PC-9 (cell line): ENCODE data around the gene CC2D1A. TPM values are rescaled to one million over a fixed set of nuclear protein-coding genes. Genes with fewer than 3 reads are reported as not detected.

Source experiments
- BruUV-seq: library from RNA; stranded (reverse); fragments of 400-500 nt; replicated peaks from 2 replicates; lab custom pipeline; 2021; lab: Mats Ljungman, UMichigan
- CTCF ChIA-PET: fragments of 300-600 bp; sonication (Branson Sonifier 250); formaldehyde crosslinking; loops from one replicate; lab custom pipeline; 2022; ENCODE audit warnings: antibody characterized with exemption; lab: Charles Lee
- POLR2A ChIA-PET: fragments of 300-600 bp; sonication (Branson Sonifier 250); formaldehyde crosslinking; loops from one replicate; lab custom pipeline; 2022; ENCODE audit warnings: antibody characterized with exemption; ENCODE audit not compliant: unreplicated experiment; lab: Charles Lee
- DNase-seq, 2 experiments: peaks; one replicate each; pipeline versions ENCODE4 v3.0.0 to v3.0.0-alpha.2; 2015 to 2022; ENCODE audit warnings: mixed read lengths in 1 of 2
- H2AFZ ChIP-seq: fragments of 200-600 bp; sonication (generic); 2 replicates; pipeline ENCODE4 v1.8.1; 2017; ENCODE audit warnings: antibody characterized with exemption
- H3F3A ChIP-seq: fragments of 200-600 bp; sonication (generic); 2 replicates; pipeline ENCODE4 v1.8.1; 2017; ENCODE audit warnings: antibody characterized with exemption, mild to moderate bottlenecking, low read depth; ENCODE audit not compliant: insufficient read depth
- H3K27ac ChIP-seq: fragments of 200-600 bp; sonication (generic); 2 replicates; pipeline ENCODE4 v1.6.1; 2016; ENCODE audit warnings: mixed run types
- H3K27me3 ChIP-seq: fragments of 200-600 bp; sonication (generic); 2 replicates; pipeline ENCODE4 v1.6.1; 2016; ENCODE audit warnings: low read depth, mixed run types; ENCODE audit not compliant: insufficient read depth
- H3K36me3 ChIP-seq: fragments of 200-600 bp; sonication (generic); 2 replicates; pipeline ENCODE4 v1.6.1; 2016; ENCODE audit warnings: low read depth, mixed run types
- H3K4me1 ChIP-seq: fragments of 200-600 bp; sonication (generic); replicated peaks from 2 replicates; pipeline ENCODE4 v1.6.1; 2016; ENCODE audit warnings: mixed run types; ENCODE audit not compliant: insufficient read depth
- H3K4me2 ChIP-seq: fragments of 200-600 bp; sonication (generic); 2 replicates; pipeline ENCODE4 v1.6.1; 2017; ENCODE audit warnings: mixed run types
- H3K4me3 ChIP-seq: fragments of 200-600 bp; sonication (generic); 2 replicates; pipeline ENCODE4 v1.6.1; 2016; ENCODE audit warnings: mixed run types
- H3K79me2 ChIP-seq: fragments of 200-600 bp; sonication (generic); 2 replicates; pipeline ENCODE4 v1.6.1; 2017; ENCODE audit warnings: low read depth, mixed run types
- H3K9me2 ChIP-seq: fragments of 200-600 bp; sonication (generic); 2 replicates; pipeline ENCODE4 v1.8.1; 2017; ENCODE audit warnings: mild to moderate bottlenecking; ENCODE audit not compliant: insufficient read depth
- H3K9me3 ChIP-seq: fragments of 200-600 bp; sonication (generic); 2 replicates; pipeline ENCODE4 v1.8.1; 2016; ENCODE audit warnings: low read depth; ENCODE audit not compliant: insufficient read depth
- H4K20me1 ChIP-seq: fragments of 200-600 bp; sonication (generic); 2 replicates; pipeline ENCODE4 v1.8.1; 2017; ENCODE audit not compliant: insufficient read depth
- CTCF ChIP-seq: fragments of 200-600 bp; sonication (generic); conservative IDR thresholded peaks from 2 replicates; pipeline ENCODE4 v1.6.1; 2017; ENCODE audit warnings: mixed run types, antibody characterized with exemption, mild to moderate bottlenecking, moderate library complexity
- EZH2 ChIP-seq: fragments of 200-600 bp; sonication (generic); IDR thresholded peaks from 2 replicates; pipeline ENCODE4 v1.8.0; 2017; ENCODE audit warnings: antibody characterized with exemption, low read depth
- intact Hi-C: fragments of 100-400 bp; cut with micrococcal nuclease; formaldehyde crosslinking; loops from one replicate; pipeline ENCODE4 v1.10.0; 2022; ENCODE audit not compliant: unreplicated experiment
- total RNA-seq: library from RNA; stranded (reverse); gene quantifications from 2 replicates; pipeline ENCODE4 v1.2.3, GENCODE V29; 2021

Gene CC2D1A
- total RNA-seq, 1 experiment from 2014 or later: 55.1 TPM

GRCh38 chr19:13929340-13929739, 23.3 kb downstream of the CC2D1A start:
- Histone ChIP-seq H3K27me3 (no peaks in the 10 kb centered on the region), H2AFZ (no peak overlapping the region), H3K4me1 (no peaks in the 10 kb centered on the region), H3K4me3 (no peak overlapping the region), H4K20me1 (0 out of 2 replicates have a peak, but pooled peaks cover 2% of the 10 kb centered on the region), H3F3A (peaks cover 26% of the 10 kb centered on the region), H3K9me2 (no peaks in the 10 kb centered on the region), H3K9me3 (no peaks in the 10 kb centered on the region), H3K4me2 (no peak overlapping the region), H3K27ac (no peak overlapping the region), H3K36me3 (no peaks in the 10 kb centered on the region), H3K79me2 (no peaks in the 10 kb centered on the region)
- TF ChIP-seq CTCF (no peak), EZH2 (no peak)
- BruUV-seq: no TSS peak
- ChIA-PET CTCF (no interaction called here), POLR2A (no interaction called here)
- no peak for DNase-seq
- intact Hi-C loops: no loop called here

- Histone ChIP-seq H3K9me2 (no peaks in the 10 kb centered on the region), H2AFZ (no peak overlapping the region), H3K36me3 (no peaks in the 10 kb centered on the region), H3K4me3 (no peak overlapping the region), H3K79me2 (no peaks in the 10 kb centered on the region), H4K20me1 (0 out of 2 replicates have a peak, but pooled peaks cover 2% of the 10 kb centered on the region), H3K27ac (no peak overlapping the region), H3K9me3 (no peaks in the 10 kb centered on the region), H3F3A (peaks cover 29% of the 10 kb centered on the region), H3K27me3 (no peaks in the 10 kb centered on the region), H3K4me1 (no peaks in the 10 kb centered on the region), H3K4me2 (no peak overlapping the region)
- DNase-seq: no peak
- TF ChIP-seq CTCF (no peak), EZH2 (no peak)
- no TSS peak for BruUV-seq
- intact Hi-C loops: no loop called here
- ChIA-PET CTCF (no interaction called here), POLR2A (no interaction called here)
Measured at GRCh38 chr19:13929956-13930355, 24.0 kb downstream of the CC2D1A start.

- no peaks in the 10 kb centered on the region for H3K4me1 ChIP-seq
- no peak overlapping the region for H3K4me2 ChIP-seq
- intact Hi-C loops: no loop called here
- BruUV-seq: TSS peak; percentile 28
- no peaks in the 10 kb centered on the region for H3K79me2 ChIP-seq
- no peak for TF ChIP-seq CTCF
- H3F3A ChIP-seq: peaks cover 29% of the 10 kb centered on the region
- H3K36me3 ChIP-seq: no peaks in the 10 kb centered on the region
- CTCF ChIA-PET: no interaction called here
- H3K9me3 ChIP-seq: no peaks in the 10 kb centered on the region
- no peaks in the 10 kb centered on the region for H3K27me3 ChIP-seq
- no peak overlapping the region for H3K27ac ChIP-seq
- POLR2A ChIA-PET: no interaction called here
- H3K9me2 ChIP-seq: no peaks in the 10 kb centered on the region
- DNase-seq: no peak
- H4K20me1 ChIP-seq: 0 out of 2 replicates have a peak, but pooled peaks cover 2% of the 10 kb centered on the region
- no peak overlapping the region for H3K4me3 ChIP-seq
- H2AFZ ChIP-seq: no peak overlapping the region
Measured at GRCh38 chr19:13930402-13930801, 24.4 kb downstream of the CC2D1A start.
